GM23338 (cell line): ENCODE measurements around the gene DSC2.

Experiments
- CREB1 ChIP-seq: fragments of 250-450 bp; sonication (Bioruptor Pico); IDR thresholded peaks from 2 replicates; pipeline ENCODE4 v1.5.0; 2020; ENCODE audit warnings: low read depth, mild to moderate bottlenecking, moderate library complexity
- CTCF ChIP-seq, 2 experiments: fragments of 200-600 bp in 1 of 2; sonication (generic) in 1 of 2; conservative IDR thresholded peaks; 2 replicates each; pipeline versions ENCODE4 v1.5.1 to v1.6.1; 2016 to 2017; ENCODE audit warnings: antibody characterized with exemption in 2 of 2, low read depth in 2 of 2, mild to moderate bottlenecking in 2 of 2, moderate library complexity in 1 of 2
- ETS1 ChIP-seq: IDR thresholded peaks from 2 replicates; pipeline ENCODE4 v1.6.1; 2016; ENCODE audit warnings: antibody characterized with exemption
- EZH2 ChIP-seq: fragments of 200-600 bp; sonication (generic); IDR thresholded peaks from one replicate; pipeline ENCODE4 v1.8.0; 2017; ENCODE audit warnings: antibody characterized with exemption, mild to moderate bottlenecking, low read depth; ENCODE audit not compliant: unreplicated experiment
- EZH2phosphoT487 ChIP-seq: fragments of 200-600 bp; sonication (generic); IDR thresholded peaks from one replicate; pipeline ENCODE4 v1.8.1; 2018; ENCODE audit warnings: antibody characterized with exemption; ENCODE audit not compliant: unreplicated experiment
- JUNB ChIP-seq: IDR thresholded peaks from one replicate; pipeline ENCODE4 v1.6.1; 2016; ENCODE audit warnings: antibody characterized with exemption; ENCODE audit not compliant: unreplicated experiment
- POLR2AphosphoS5 ChIP-seq: IDR thresholded peaks from 2 replicates; pipeline ENCODE4 v1.6.1; 2016; ENCODE audit warnings: antibody characterized with exemption, low read depth
- STAT1 ChIP-seq: IDR thresholded peaks from one replicate; pipeline ENCODE4 v1.6.1; 2016; ENCODE audit warnings: antibody characterized with exemption; ENCODE audit not compliant: unreplicated experiment

GRCh38 chr18:31030574-31031278, 71.5 kb downstream of the DSC2 start:
- TF ChIP-seq POLR2AphosphoS5 (no peak), CTCF (conservative IDR thresholded peaks at IDR 0.05; ENCODE audit: low read depth in 2 of 2) (no peak), EZH2 (no peak), STAT1 (no peak), CREB1 (CRISPR knock-in tag) (no peak), EZH2phosphoT487 (no peak), JUNB (no peak), ETS1 (no peak)
